ENCODE results near the gene ACTR3C. TPM values are rescaled to one million over a fixed set of nuclear protein-coding genes. Genes with fewer than 3 reads are reported as not detected.

ACTR3C gene
- polyA plus RNA-seq, 1 of the 3 experiments (the other 2 are of a cell fraction): 0.35 TPM

DNA sequence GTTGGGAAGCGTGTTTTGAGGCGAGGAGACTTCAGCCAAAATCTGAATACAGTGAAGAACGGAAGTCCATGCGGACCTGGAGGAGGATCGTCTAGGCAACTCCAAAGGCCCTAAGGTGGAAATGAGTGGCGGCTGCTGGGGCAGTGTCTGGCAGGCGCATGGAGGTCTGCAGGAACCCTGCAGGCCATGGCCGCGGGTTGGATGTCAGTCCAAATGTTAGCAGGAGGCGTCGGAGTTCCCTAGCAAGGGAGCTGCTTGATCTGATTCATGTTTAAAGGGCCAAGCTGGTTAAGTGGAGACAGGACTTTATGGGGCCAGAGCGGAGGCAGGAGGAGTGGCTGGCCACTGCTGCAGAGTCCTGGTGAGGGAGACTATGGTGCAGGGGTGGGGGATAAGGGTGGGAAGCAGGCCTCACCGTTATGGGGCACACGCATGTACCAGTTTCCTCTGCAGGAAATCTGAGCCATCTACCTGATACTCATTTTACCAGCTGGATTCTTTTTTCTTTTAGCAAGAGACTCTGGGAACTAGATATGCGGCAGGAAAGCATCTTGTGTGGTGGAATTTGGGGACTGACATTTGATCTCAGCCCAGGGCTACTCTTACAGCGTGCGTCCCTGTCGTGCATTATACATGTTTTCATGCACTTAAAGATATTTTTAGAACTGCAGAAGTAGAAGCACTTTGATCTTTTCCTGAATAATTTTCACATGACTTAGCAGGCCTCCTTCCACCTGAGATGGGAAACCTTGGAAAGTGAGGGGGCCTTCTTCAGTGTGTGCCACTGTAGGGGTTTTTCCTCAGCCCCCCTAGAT is 38.7 kb upstream of the ACTR3C start:
- CTCF ChIA-PET: interaction anchor here (0.6 to 1.5 kb wide), 5 partner anchors 8 to 87 kb away, joined by 3 to 8 read pairs (median 3); a partner anchor contains a TSS
- TF ChIP-seq USF1 (IDR thresholded peaks at IDR 0.05; ENCODE audit: borderline replicate concordance, low read depth): no peak
- no peak for TF ChIP-seq TAF1 (IDR thresholded peaks at IDR 0.05; ENCODE audit: borderline replicate concordance, low read depth, low read length)
- TF ChIP-seq CHD2 (IDR thresholded peaks at IDR 0.05; ENCODE audit: low read length, partially characterized antibody): no peak
- no peak for TF ChIP-seq TEAD4 (IDR thresholded peaks at IDR 0.05; ENCODE audit: borderline replicate concordance, insufficient read depth)
- no peak for TF ChIP-seq MAX (IDR thresholded peaks at IDR 0.05; ENCODE audit: low read depth)
- no peaks in the 10 kb centered on the region for H3K27me3 ChIP-seq (ENCODE audit: insufficient read depth)
- no peaks in the 10 kb centered on the region for H3K9me2 ChIP-seq
- peaks cover 0 to 14% of the 10 kb centered on the region in 2 experiments; a peak in 3 of 4 replicates for H3K4me1 ChIP-seq (ENCODE audit: control insufficient read depth in 1 of 2, insufficient read depth in 2 of 2, low read depth in 1 of 2, low read length in 1 of 2)
- WGBS (ENCODE audit: low lambda C conversion rate): 85% methylated on average over 18 of the region's 18 CpGs
- H3K9me3 ChIP-seq: no peaks in the 10 kb centered on the region
- H3K9ac ChIP-seq: no peak overlapping the region
- no peak overlapping the region for H3K27ac ChIP-seq (ENCODE audit: low read depth in 2 of 2, low read length in 1 of 2)
- H3K4me3 ChIP-seq (ENCODE audit: low read depth in 2 of 2, low read length in 1 of 2): no peak overlapping the region
- H3K4me2 ChIP-seq: no peak overlapping the region
- no peak for DNase-seq
- POLR2A ChIA-PET: no interaction called here
- H4K20me1 ChIP-seq (ENCODE audit: insufficient read depth): no peaks in the 10 kb centered on the region
- H2AFZ ChIP-seq (ENCODE audit: low read depth): no peak overlapping the region
- H3K36me3 ChIP-seq (replicated peaks in 1 of 2; ENCODE audit: control insufficient read depth in 1 of 2, insufficient read depth in 2 of 2, low read length in 1 of 2): no peaks in the 10 kb centered on the region
- H3F3A ChIP-seq (replicated peaks; ENCODE audit: insufficient read depth): peaks cover under 1% of the 10 kb centered on the region
- H3K79me2 ChIP-seq (ENCODE audit: insufficient read depth): no peaks in the 10 kb centered on the region

DNA sequence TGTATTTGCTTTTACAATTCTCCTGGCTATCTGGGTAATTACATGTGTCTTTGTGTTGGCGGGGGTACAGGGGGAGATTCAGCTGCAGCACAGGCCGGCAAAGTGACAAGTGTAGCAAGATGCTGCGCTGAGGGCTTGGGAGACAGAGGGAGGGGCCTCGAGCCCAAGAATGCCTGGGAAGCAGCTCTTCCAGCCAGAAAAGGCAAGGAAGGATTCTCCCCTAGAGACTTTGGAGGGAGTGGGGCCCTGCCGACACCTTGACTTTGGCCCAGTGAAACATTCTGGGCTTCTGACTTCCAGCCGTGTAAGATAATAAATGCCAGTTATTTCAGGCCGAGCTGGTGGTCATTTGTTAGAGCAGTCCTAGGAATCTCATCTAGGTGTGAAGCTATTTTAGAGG is 38.1 kb upstream of the ACTR3C start:
- CTCF ChIA-PET: interaction anchor here (0.6 to 1.1 kb wide), 4 partner anchors 13 to 88 kb away, joined by 3 to 5 read pairs (median 3); a partner anchor contains a TSS

More for the DNA sequence above, 38.1 kb upstream of the ACTR3C start:
- TF ChIP-seq RFX5 (IDR thresholded peaks at IDR 0.05; ENCODE audit: low read length): no peak
- TF ChIP-seq EP300 (IDR thresholded peaks at IDR 0.05; ENCODE audit: borderline replicate concordance in 1 of 2, low read depth in 1 of 2, low read length in 1 of 2): no peak
- TF ChIP-seq FOXM1 (IDR thresholded peaks at IDR 0.05; ENCODE audit: low read depth): no peak
- TF ChIP-seq TEAD4 (IDR thresholded peaks at IDR 0.05; ENCODE audit: borderline replicate concordance, insufficient read depth): no peak
- no peak for TF ChIP-seq CHD2 (IDR thresholded peaks at IDR 0.05; ENCODE audit: low read length, partially characterized antibody)
- TF ChIP-seq SMC3 (IDR thresholded peaks at IDR 0.05; ENCODE audit: low read depth, low read length): no peak
- no peak for TF ChIP-seq EZH2phosphoT487 (IDR thresholded peaks at IDR 0.05; ENCODE audit: borderline replicate concordance, low read depth)
- no peak for TF ChIP-seq RAD21 (IDR thresholded peaks at IDR 0.05; ENCODE audit: low read length)
- TF ChIP-seq MXI1 (IDR thresholded peaks at IDR 0.05; ENCODE audit: low read depth, low read length): no peak
- Histone ChIP-seq H3K4me2 (no peak overlapping the region), H3K4me1 (ENCODE audit: control insufficient read depth in 1 of 2, insufficient read depth in 2 of 2, low read depth in 1 of 2, low read length in 1 of 2) (peaks cover 0 to 14% of the 10 kb centered on the region in 2 experiments; a peak in 3 of 4 replicates), H3K36me3 (replicated peaks in 1 of 2; ENCODE audit: control insufficient read depth in 1 of 2, insufficient read depth in 2 of 2, low read length in 1 of 2) (no peaks in the 10 kb centered on the region), H3K27me3 (ENCODE audit: insufficient read depth) (no peaks in the 10 kb centered on the region), H3K9me3 (no peaks in the 10 kb centered on the region), H3K9ac (no peak overlapping the region), H3F3A (replicated peaks; ENCODE audit: insufficient read depth) (no peaks in the 10 kb centered on the region), H3K79me2 (ENCODE audit: insufficient read depth) (no peaks in the 10 kb centered on the region), H3K27ac (ENCODE audit: low read depth in 2 of 2, low read length in 1 of 2) (no peak overlapping the region), H3K4me3 (ENCODE audit: low read depth in 2 of 2, low read length in 1 of 2) (no peak overlapping the region), H4K20me1 (ENCODE audit: insufficient read depth) (no peaks in the 10 kb centered on the region), H2AFZ (ENCODE audit: low read depth) (no peak overlapping the region), H3K9me2 (no peaks in the 10 kb centered on the region)
- no peak for DNase-seq
- 84% methylated on average over 7 of the region's 7 CpGs for WGBS (ENCODE audit: low lambda C conversion rate)
- POLR2A ChIA-PET: no interaction called here
